GM12873 (cell line): ENCODE results near the gene SIRPG.

Source experiments
- TF ChIP-seq, protein P1 (sequence below): IDR thresholded peaks from 2 replicates; pipeline ENCODE4 v1.5.1; 2012; ENCODE audit warnings: low read depth, mild to moderate bottlenecking, moderate library complexity, low read length, control low read depth; ENCODE audit not compliant: insufficient read depth; ENCODE audit errors: missing control alignments

SIRPG gene

DNA sequence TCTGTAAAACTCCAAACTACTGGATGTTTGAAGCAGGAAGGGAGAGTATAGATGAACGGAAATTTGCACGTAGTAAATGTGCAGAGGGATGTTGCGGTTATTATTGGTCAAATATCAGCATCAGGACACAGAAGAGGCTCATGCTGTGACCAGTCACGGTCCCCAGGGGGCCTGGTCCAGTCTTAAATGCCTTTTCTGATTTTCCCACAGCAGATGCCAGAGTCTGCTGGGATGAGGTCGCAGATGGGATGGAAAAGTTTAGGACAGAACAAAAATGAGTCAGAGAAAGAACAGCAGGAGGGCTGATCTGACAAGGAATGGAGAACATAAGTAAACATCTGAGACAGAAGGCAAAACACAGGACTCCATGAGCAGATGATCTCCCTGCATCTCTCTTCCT is 11.7 kb upstream of the SIRPG start:
- TF ChIP-seq, protein P1, sequence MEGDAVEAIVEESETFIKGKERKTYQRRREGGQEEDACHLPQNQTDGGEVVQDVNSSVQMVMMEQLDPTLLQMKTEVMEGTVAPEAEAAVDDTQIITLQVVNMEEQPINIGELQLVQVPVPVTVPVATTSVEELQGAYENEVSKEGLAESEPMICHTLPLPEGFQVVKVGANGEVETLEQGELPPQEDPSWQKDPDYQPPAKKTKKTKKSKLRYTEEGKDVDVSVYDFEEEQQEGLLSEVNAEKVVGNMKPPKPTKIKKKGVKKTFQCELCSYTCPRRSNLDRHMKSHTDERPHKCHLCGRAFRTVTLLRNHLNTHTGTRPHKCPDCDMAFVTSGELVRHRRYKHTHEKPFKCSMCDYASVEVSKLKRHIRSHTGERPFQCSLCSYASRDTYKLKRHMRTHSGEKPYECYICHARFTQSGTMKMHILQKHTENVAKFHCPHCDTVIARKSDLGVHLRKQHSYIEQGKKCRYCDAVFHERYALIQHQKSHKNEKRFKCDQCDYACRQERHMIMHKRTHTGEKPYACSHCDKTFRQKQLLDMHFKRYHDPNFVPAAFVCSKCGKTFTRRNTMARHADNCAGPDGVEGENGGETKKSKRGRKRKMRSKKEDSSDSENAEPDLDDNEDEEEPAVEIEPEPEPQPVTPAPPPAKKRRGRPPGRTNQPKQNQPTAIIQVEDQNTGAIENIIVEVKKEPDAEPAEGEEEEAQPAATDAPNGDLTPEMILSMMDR, result no peak

DNA sequence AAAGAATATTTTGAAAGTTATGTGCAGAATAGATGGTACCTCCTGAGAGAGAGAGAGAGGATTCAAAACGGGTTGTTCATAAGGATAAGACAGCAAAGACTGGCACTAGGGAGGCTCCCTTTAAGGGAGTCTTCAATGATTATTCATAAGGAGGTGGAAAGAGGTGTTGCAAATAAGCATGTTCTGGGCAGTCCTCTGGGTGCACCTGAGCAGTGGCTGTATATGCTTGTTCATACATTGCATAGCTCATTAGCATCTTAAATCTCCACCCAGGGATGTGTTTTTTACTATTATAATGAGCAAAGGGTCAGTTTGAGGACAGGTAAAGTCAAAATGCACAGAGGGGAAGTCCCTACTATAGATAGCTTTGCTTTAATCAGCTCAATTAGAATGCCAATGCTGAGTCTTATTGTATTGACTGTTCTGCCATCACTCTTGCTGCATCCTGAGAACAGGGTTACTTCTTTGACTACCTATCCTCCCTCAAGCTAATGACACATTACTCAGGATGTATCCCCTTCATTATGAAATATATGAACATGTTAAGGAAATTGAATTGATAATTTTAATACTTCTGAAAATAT is 10.0 kb upstream of the SIRPG start:
- TF ChIP-seq, protein P1, result no peak

DNA sequence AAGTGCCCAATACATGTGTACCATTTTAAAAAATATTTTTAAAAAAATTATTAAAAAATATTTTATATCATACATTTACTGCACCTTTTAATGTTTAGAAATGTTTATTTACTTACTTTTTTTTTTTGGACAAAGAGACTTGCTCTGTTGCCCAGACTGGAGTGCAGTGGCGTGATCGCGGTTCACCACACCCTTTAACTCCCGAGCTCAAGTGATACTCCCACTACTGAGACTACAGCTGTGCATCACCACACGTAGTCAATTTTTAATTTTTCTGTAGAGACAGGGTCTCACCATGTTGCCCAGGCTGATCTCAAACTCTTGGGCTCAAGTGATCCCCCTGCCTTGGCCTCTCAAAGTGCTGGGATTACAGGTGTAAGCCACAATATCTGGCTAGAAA is 9.2 kb upstream of the SIRPG start:
- TF ChIP-seq, protein P1, result no peak

DNA sequence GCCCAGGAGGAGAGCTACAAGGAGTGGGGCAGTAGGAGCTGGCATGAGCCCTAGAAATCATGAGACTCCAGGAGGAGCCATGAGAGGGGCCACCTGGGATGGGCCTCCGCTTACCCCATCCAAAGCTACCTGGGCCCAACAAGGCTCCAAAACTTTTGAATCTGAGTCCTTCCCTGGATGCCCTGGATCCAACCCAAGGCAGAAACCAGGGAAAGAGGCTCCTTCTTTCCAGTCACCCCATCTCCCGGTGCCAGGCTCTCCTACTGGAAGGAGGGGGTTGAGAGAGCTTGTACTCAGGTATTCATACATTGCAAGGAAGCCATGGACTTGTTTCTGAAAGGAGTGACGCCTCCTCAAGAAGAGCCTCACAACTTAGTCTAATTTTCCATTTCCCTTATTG is 7.8 kb upstream of the SIRPG start:
- TF ChIP-seq, protein P1, result no peak

DNA sequence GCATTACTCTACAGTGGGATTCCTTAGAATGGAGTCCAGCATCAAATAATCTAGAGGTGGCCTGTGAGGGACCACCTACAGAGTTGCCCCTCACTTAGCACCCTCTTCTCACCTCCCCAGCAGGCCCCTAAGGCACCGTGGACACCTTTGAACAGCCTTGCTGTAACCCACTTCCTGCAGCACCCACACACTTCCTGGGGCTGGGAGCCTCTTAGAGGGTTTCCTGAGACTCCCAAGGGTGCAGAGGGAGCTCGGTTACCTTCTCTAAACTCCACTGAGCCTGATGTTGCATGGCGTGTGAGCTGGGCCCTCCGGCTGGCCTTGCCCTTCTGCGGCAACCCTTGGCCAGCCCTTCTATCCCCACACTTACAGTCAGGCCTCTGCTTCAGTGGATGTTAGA is 7.3 kb upstream of the SIRPG start:
- TF ChIP-seq, protein P1, result no peak

DNA sequence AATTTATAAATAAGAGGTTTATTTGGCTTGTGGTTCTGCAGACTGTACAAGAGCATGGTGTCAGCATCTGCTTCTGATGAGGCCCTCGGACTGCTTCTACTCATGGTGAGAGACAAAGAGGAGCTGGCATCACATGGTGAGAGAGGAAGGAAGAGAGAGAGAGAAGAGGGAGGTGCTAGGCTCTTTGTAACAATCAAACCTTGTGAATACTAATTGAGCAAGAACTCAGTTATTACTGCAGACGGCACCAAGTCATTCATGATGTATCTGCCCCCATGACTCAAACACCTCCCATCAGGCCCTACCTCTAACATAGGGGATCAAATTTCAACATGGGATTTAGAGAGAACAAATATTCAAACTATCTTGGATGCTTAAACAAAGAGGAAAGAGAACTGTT is 6.3 kb upstream of the SIRPG start:
- TF ChIP-seq, protein P1, result no peak

DNA sequence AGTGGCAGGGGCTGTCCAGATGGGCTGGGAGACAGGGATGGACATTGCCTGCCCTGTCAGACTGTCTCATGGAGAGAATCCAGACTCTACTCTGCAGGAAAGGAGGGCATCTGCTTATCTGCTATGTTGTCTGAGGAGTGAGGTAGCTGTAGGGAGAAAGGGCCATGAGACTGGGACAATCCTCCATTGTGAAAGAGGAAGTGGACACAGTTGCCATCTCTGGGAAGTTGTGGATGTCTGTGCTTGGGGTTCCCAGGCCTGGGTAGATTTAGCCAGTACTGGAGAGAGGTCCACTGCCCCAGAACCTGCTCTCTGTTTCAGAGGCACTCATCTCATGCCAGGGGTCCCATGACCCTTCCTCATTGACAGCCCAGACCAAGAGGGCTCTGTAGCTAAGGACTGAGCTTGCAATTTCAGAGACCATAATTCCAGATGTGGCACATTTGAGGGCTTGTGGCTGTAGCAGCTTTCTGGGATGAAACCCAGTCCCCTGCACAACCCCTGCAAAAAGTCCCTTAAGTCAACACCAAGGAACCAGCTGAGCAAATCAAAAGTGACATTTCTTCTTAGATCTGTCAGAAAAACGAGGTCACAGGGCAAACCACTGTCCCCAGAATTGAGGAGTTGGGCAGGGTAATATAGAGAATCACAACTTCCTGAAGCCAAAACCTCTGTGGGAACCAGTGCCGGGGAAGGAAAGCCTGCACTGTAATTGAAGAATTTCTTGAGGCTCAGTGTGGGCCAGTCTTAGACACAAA is 4.1 kb upstream of the SIRPG start:
- TF ChIP-seq, protein P1, result no peak
